Measurements from ENCODE around the gene TAAR2.
A peak's percentile ranks its signal among the peaks of the same experiment; 100 is the strongest.
"Not testable (repeated sequence)": the region's sequence is repeated elsewhere in the genome, so short reads cannot be mapped to it uniquely, and the experiment has no call there.

The TAAR2 gene

GRCh38 chr6:132635288-132635687, 11.2 kb upstream of the TAAR2 start:
- peaks cover 50% of the 10 kb centered on the region for H3K27me3 Mint-ChIP-seq
- H3K27ac Mint-ChIP-seq = not testable (repeated sequence)

DNA sequence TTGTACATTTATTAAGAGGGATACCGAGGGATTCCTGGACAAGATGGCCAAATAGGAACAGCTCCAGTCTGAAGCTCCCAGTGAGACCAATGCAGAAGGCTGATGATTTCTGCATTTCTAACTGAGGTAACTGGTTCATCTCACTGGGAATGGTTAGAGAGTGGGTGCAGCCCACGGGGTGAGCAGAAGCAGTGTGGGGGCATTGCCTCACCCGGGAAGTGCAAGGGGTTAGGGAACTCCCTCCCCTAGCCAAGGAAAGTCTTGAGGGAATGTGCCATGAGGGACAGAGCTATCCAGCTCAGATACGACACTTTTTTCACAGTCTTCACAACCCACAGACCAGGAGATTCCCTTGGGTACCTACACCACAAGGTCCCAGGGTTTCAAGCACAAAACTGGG, 10.7 kb upstream of the TAAR2 start:
- Mint-ChIP-seq H3K4me1 (peaks cover 19% of the 10 kb centered on the region), H3K9me3 (no peaks in the 10 kb centered on the region), H3K4me3 (no peak overlapping the region), H3K36me3 (no peaks in the 10 kb centered on the region), H3K27me3 (peaks cover 51% of the 10 kb centered on the region), H3K27ac (no peak overlapping the region)
- ATAC-seq = no peak

More at GRCh38 chr6:132635288-132635687, 11.2 kb upstream of the TAAR2 start:
- H3K4me1 Mint-ChIP-seq = peaks cover 19% of the 10 kb centered on the region
- H3K4me3 Mint-ChIP-seq, ATAC-seq, H3K9me3 Mint-ChIP-seq, H3K36me3 Mint-ChIP-seq: not testable (repeated sequence)

DNA sequence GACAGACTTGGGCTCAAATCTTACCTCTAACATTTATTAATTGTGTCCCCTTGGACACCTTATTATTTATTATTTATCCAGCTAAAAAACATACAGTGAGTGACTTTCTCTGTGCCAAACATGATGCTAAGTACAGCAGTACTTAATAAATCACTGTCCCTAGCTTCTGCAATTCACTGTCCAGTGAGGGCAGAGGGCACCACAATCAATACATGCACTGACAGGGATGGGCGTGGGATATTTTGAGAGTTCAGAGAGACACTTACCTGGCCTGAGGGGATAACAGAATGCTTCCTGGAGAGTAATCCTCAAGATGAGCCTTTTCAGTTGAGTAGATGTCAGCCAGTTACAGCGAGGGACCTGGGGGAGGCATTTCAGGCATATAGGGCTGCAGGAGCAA, 9.3 kb upstream of the TAAR2 start:
- Mint-ChIP-seq H3K27ac (no peak overlapping the region), H3K4me3 (no peak overlapping the region), H3K9me3 (no peaks in the 10 kb centered on the region), H3K4me1 (peaks cover 6% of the 10 kb centered on the region), H3K36me3 (no peaks in the 10 kb centered on the region), H3K27me3 (peaks cover 58% of the 10 kb centered on the region)
- ATAC-seq = no peak

GRCh38 chr6:132623106-132623845, 799 bp downstream of the TAAR2 start:
- no peaks in the 10 kb centered on the region for H3K4me1 Mint-ChIP-seq
- peaks cover 28% of the 10 kb centered on the region for H3K27me3 Mint-ChIP-seq
- H3K9me3 Mint-ChIP-seq = peaks cover 9% of the 10 kb centered on the region
- ATAC-seq = no peak
- H3K27ac Mint-ChIP-seq = no peak overlapping the region
- no peak overlapping the region for H3K4me3 Mint-ChIP-seq
- no peaks in the 10 kb centered on the region for H3K36me3 Mint-ChIP-seq

- no peaks in the 10 kb centered on the region for H3K9me3 Mint-ChIP-seq
- no peaks in the 10 kb centered on the region for H3K27me3 Mint-ChIP-seq
- ATAC-seq = no peak
- H3K36me3 Mint-ChIP-seq = no peaks in the 10 kb centered on the region
- no peak overlapping the region for H3K4me3 Mint-ChIP-seq
- peaks cover 16% of the 10 kb centered on the region for H3K4me1 Mint-ChIP-seq
- no peak overlapping the region for H3K27ac Mint-ChIP-seq
Measured at GRCh38 chr6:132616677-132617076, 7.4 kb downstream of the TAAR2 start.

DNA sequence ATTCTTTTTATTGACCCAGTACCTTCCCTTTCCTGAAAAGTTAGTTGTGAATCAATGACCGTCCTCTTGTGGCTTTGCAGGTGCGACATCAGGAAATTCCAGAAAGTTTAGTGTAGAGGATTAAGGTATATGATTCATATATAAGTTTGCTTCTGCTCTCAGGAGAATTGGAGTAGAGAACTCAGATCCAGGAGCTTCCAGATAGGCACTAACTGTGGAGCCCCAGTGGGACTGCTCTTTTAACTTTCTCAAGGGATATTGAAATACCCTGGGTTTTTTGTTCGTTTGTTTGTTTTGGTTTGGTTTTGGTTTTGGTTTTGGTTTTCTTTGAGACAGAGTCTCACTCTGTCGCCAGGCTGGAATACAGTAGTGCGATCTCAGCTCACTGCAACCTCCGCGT, 9.5 kb downstream of the TAAR2 start:
- Mint-ChIP-seq H3K9me3 (no peaks in the 10 kb centered on the region), H3K27me3 (no peaks in the 10 kb centered on the region), H3K27ac (peak overlapping the region; percentile 72), H3K4me3 (peak overlapping the region; percentile 72), H3K36me3 (no peaks in the 10 kb centered on the region), H3K4me1 (peaks cover 16% of the 10 kb centered on the region)
- no peak for ATAC-seq

DNA sequence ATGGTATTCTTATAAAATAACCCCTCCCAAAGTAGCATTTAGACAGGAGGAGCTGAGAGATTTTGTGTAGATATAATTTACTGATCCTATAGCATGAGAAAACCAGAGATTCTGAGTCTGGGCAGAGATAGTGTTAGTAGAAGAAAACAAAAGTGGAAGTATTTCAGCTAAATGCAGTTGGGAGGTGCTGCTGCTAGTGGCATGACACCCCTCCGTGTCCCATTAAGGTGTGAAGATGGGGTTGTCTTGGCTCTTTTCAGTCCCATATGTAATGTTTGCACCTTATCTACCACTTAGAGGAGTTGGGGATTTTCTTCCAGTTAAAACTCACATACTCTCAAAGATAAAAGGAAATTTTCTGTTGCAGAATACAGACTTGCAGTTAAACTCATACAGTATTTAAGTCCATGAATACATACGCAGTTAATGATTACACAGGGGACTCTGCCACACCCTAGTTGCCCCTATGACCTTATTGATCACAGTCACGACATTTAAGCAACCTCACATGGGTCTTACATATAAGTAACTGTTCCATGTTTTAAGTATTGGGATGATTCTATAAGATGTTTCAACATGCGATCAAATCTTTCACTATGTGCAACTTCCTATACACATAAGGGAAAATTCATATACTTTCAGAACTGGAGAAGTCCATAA, 11.5 kb downstream of the TAAR2 start:
- Mint-ChIP-seq H3K9me3 (no peaks in the 10 kb centered on the region), H3K27me3 (no peaks in the 10 kb centered on the region), H3K27ac (no peak overlapping the region), H3K4me3 (no peak overlapping the region), H3K36me3 (no peaks in the 10 kb centered on the region), H3K4me1 (peaks cover 16% of the 10 kb centered on the region)
- ATAC-seq = no peak

- H3K9me3 Mint-ChIP-seq = no peaks in the 10 kb centered on the region
- no peak for ATAC-seq
- no peaks in the 10 kb centered on the region for H3K36me3 Mint-ChIP-seq
- no peak overlapping the region for H3K4me3 Mint-ChIP-seq
- H3K4me1 Mint-ChIP-seq = peaks cover 12% of the 10 kb centered on the region
- no peak overlapping the region for H3K27ac Mint-ChIP-seq
- no peaks in the 10 kb centered on the region for H3K27me3 Mint-ChIP-seq
Measured at GRCh38 chr6:132611616-132612015, 12.5 kb downstream of the TAAR2 start.

DNA sequence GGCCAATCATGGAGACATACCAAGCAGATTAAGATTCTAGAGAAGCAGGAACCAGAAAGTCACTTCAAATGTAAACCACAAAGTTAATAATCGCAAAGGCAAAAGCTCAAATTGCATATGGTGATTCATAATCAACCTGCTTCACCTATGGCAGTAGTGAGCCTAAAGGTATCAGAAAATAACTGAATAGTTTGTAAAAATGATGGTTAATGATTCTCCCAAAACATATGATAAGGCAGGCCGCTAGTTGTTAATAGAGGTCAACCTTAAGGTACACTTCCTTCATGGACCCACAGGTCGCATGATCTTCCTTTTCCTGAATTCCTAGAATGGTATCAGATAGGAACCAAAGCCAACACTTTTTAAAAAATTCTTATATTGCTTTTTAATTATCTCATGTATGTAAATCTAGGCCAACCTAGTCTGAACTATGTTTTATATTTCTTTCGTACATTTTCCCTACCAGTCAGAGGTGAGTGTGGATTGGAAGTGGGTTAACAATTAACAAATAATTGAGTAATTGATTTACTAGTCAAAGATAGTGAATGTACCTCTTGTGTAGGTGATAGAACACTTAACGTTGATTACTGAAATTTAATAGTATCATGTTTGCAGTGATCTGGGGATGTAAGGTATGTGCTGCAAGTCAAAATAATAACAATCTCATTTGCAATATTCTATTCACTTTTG, 16.4 kb downstream of the TAAR2 start:
- Mint-ChIP-seq H3K9me3 (no peaks in the 10 kb centered on the region), H3K27me3 (no peaks in the 10 kb centered on the region), H3K4me3 (no peak overlapping the region), H3K4me1 (peaks cover 7% of the 10 kb centered on the region), H3K36me3 (no peaks in the 10 kb centered on the region), H3K27ac (no peak overlapping the region)
- ATAC-seq = no peak

DNA sequence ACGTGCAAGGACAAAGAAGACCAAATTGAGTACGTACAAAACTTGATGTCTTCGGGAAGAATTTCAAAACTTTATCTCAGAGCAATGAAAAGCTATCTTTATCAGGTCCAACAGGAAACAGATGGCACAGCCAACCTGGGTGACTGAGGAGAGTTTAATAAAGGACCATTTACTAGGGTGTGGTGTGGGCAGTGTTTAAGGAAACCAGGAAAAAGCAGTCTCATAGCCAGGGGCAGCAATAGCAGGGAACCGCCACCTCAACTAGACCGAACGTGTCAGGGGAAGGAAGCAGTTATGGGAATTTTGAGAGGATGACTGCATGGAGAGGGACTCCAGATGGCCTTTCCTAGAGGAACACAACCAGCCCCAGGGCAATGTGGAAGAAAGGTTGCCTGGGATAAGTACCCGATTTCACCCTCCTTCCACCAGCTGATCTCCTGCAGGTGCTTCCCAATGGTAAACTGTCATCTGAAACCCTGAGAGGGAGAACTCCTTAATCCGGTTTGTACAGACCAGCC, 19.4 kb downstream of the TAAR2 start:
- Mint-ChIP-seq H3K36me3 (no peaks in the 10 kb centered on the region), H3K27ac (no peak overlapping the region), H3K4me3 (no peak overlapping the region), H3K4me1 (no peaks in the 10 kb centered on the region), H3K27me3 (peaks cover 7% of the 10 kb centered on the region), H3K9me3 (no peaks in the 10 kb centered on the region)
- ATAC-seq = no peak

- H3K36me3 Mint-ChIP-seq, H3K27ac Mint-ChIP-seq, H3K9me3 Mint-ChIP-seq, ATAC-seq, H3K4me1 Mint-ChIP-seq, H3K4me3 Mint-ChIP-seq: not testable (repeated sequence)
- H3K27me3 Mint-ChIP-seq = peaks cover 24% of the 10 kb centered on the region
Measured at GRCh38 chr6:132600900-132601299, 23.2 kb downstream of the TAAR2 start.

GRCh38 chr6:132598473-132598872, 25.6 kb downstream of the TAAR2 start:
- H3K27me3 Mint-ChIP-seq = peaks cover 24% of the 10 kb centered on the region
- H3K9me3 Mint-ChIP-seq = no peaks in the 10 kb centered on the region
- no peaks in the 10 kb centered on the region for H3K4me1 Mint-ChIP-seq
- H3K27ac Mint-ChIP-seq = no peak overlapping the region
- no peak for ATAC-seq
- H3K36me3 Mint-ChIP-seq = no peaks in the 10 kb centered on the region
- no peak overlapping the region for H3K4me3 Mint-ChIP-seq

DNA sequence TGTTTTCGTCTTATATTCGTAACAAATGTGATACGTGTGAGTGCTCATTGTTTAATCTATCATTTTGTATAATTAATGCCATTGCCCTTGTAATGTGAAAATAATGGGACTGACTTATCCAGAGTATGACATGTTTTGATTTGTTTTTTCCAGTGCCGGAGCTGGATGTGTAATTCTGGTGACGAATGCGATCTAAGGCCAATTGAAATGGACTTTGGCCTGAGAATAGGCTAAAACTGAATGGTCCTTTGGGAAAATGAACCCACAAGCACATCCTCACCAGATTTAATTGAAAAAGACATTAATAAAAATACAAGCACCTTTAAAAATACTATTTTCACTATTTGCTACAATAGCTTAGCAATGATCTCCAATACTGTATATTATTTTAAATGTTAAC, 27.9 kb downstream of the TAAR2 start:
- Mint-ChIP-seq H3K9me3 (no peaks in the 10 kb centered on the region), H3K4me1 (peaks cover 7% of the 10 kb centered on the region), H3K27me3 (peaks cover 24% of the 10 kb centered on the region), H3K27ac (no peak overlapping the region), H3K4me3 (no peak overlapping the region), H3K36me3 (no peaks in the 10 kb centered on the region)
- ATAC-seq = no peak

DNA sequence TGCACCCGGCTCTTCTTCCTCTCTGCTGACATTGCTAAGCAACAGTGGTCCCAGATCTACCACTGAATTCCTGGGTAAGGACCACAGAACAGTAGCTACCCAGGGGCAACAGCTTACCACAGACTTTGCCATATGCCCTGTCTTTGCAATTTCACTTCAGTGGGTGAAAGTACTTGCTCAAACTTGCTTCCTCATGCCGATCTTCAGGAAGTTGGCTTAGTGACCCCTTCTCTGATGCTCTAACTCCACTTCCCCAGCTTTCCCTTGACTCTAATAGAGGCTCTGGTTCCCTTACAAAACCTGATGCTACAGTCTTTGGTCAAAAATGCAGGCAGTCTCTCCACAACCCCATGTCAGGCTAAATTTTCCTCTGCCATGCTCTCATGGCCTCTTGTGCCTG, 31.2 kb downstream of the TAAR2 start:
- no peak for ATAC-seq
- Mint-ChIP-seq H3K36me3 (no peaks in the 10 kb centered on the region), H3K4me1 (peaks cover 7% of the 10 kb centered on the region), H3K27me3 (peaks cover 17% of the 10 kb centered on the region), H3K27ac (no peak overlapping the region), H3K4me3 (no peak overlapping the region), H3K9me3 (no peaks in the 10 kb centered on the region)

GRCh38 chr6:132590362-132590761, 33.7 kb downstream of the TAAR2 start:
- no peak for ATAC-seq
- Mint-ChIP-seq H3K4me3 (no peak overlapping the region), H3K36me3 (no peaks in the 10 kb centered on the region), H3K9me3 (no peaks in the 10 kb centered on the region), H3K4me1 (peaks cover 7% of the 10 kb centered on the region), H3K27ac (no peak overlapping the region), H3K27me3 (peaks cover 28% of the 10 kb centered on the region)
